ENCODE data around the gene PSME3IP1.
A peak's percentile ranks its signal among the peaks of the same experiment; 100 is the strongest.
"Not testable (repeated sequence)": the region's sequence is repeated elsewhere in the genome, so short reads cannot be mapped to it uniquely, and the experiment has no call there.

The PSME3IP1 gene, protein sequence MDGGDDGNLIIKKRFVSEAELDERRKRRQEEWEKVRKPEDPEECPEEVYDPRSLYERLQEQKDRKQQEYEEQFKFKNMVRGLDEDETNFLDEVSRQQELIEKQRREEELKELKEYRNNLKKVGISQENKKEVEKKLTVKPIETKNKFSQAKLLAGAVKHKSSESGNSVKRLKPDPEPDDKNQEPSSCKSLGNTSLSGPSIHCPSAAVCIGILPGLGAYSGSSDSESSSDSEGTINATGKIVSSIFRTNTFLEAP

DNA sequence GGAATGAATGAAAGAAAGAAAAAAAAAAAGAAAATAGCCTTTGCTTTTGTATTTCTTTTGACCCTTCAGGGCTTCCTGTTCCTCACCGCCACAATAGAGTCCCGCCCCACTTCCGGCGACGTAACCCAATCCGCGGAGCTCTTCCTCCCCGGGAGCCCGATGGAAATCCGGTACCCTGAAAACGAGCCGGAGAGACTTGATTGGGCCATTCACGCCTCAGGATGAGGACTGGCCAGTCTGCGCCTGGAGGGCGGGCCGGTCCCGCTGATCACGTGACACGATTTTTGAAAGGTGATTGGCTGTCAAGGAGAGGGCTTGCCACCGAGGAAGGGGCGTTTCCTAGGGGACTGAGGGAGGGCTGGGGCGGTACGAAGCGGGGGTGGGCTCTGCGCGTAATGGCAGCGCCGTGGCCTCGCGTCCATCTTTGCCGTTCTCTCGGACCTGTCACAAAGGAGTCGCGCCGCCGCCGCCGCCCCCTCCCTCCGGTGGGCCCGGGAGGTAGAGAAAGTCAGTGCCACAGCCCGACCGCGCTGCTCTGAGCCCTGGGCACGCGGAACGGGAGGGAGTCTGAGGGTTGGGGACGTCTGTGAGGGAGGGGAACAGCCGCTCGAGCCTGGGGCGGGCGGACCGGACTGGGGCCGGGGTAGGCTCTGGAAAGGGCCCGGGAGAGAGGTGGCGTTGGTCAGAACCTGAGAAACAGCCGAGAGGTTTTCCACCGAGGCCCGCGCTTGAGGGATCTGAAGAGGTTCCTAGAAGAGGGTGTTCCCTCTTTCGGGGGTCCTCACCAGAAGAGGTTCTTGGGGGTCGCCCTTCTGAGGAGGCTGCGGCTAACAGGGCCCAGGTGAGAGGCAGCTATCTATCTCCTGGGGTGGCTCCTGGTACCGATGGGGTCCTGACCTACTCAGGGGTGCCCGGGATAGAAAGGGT lies at the start of gene PSME3IP1, which contains the start of gene RSPRY1:
Gene PSME3IP1 (minus strand): TSS at position 95 of the 927 bp plus-strand sequence. CDS start 12,185 bp downstream, outside the sequence.
Gene RSPRY1 (plus strand): TSS at position 385 of the 927 bp plus-strand sequence. CDS start 18,330 bp downstream, outside the sequence.
- DNase-seq (ENCODE audit: low read depth): peak; percentile 93

DNA sequence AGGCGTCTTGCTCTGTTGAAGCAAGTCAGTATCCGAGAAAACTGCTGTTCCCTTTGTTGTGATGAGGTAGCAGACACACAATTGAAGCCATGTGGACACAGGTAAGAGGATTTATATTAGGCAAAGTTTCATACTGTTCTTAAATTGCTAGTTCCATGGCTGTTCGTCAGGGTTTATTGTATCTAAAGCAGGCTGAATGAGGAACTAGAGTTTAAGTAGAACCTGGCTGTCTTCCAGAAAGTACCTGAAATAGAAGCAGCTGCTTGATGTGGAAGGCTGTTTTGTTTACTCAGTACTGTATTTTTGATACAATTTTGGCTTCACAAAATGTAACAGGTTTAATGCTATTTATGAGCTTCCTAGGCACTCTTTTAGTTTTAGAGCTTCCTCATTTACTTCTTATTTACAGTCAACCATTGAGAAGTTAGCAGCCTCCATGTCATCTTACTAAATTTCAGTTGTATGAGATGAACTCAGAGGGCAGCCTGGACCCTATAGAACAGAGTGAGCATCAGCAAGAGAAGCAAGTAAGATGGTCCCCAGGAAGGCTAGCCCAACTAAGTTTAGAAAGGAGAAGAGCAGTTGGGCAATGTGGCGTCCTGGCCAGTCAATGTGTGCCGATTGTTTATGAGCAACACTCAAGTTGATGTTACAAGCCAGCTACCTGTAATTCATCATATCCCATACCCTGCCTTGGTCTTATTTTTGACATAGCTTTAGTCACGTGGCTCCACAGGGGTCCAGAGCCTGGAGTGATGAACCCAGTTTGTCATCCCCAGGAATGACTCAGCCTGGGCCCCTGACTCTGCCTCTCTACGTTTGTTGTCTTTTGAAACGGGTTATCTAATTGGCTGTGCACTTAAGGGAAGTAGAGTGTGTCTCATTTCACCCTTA lies 49.5 kb upstream of the PSME3IP1 start:
- no peak for DNase-seq (ENCODE audit: low read depth)

DNA sequence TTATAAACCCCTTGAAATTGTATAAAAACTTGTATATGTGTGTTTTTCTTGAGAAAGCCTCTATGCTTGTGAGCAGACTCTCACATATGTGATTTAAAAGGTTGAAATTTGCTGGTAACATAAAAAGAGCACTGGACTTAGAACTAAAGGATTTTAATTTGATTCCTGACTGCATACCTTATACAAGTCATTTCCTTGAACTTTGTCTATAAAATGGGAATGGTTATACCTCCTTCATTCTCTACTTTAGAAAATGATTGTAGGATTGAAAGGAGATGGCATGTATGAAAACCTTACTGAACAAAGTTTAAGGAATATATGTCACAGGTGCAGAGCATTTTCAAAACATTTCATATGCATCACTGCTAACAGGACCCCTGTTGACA lies 48.9 kb upstream of the PSME3IP1 start:
- DNase-seq (ENCODE audit: low read depth): no peak

DNA sequence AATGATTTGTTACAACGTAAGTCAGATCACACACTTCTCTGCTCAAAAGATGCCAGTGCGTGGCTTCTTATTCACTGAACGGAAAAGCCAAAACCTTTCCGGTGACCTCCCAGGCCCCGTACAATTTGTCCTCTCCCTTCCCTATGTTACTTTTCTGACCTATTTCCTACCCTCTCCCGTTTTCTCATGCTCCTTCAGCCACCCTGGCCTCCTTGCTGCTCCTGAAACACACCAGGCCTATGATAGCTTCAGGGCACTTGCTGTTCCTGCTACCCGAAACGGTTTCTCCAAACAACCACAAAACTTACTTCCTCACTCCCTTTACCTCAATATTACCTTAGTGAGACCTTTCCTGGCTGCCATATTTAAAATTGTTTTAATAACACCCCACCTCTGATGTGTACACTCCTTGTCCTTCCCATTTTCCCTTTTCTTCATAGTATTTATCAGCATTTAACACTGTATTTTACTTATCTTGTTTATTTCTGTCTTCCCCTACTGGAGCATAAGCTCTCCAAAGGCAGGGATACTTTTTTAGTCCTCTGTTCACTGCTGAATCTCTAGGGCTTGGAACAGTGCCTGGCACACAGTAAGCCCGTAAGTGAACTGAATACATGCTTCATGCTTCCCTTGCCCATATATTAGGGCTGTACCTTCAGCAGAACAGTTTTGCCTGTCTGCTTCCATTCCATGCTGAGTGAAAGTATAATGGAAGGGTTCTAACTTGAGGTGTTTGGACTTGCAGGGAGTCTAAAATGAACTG lies 48.3 kb upstream of the PSME3IP1 start:
- DNase-seq (ENCODE audit: low read depth): no peak

DNA sequence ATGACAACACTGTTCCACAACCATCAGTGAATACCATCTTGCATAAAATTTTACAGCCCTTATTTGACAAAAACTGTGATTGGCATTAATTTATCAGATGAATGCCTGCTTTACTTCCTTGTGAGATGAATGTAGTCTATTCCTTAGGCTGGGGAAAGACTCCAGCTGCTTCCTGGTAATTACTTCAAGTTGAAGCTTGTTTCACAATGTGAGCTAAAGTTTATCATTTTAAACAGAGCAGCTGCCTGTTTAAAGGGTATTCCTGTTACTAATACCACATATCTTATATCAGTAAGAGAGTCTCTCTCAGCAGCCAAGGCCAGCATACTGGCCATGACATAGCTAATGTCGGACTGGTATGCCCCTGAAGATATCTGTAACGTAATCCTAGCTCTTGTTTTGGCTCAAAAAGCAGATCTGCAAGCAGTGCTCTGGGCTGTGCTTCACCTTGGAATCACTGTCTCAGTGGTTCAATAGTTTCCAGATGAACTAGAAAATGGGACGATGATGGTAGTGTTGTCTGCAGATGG lies 46.0 kb upstream of the PSME3IP1 start:
- DNase-seq (ENCODE audit: low read depth): no peak

DNA sequence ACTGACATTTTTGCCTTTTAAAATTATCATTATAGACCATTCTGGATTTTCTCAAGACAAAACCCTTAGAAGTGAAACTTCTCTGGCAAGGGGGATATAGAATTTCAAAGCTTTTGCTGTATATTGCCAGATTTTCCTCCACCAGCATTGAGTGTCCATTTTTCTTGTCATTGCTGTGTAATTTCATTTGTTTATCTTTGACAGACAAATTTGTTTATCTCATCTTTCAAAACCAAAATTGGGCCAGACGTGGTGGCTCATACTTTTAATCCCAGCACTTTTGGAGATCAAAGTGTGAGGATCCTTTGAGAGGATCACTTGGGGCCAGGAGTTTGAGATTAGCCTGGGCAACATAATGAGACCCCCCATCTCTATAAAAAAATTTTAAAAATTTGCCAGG lies 43.2 kb upstream of the PSME3IP1 start:
- DNase-seq (ENCODE audit: low read depth): no peak

DNA sequence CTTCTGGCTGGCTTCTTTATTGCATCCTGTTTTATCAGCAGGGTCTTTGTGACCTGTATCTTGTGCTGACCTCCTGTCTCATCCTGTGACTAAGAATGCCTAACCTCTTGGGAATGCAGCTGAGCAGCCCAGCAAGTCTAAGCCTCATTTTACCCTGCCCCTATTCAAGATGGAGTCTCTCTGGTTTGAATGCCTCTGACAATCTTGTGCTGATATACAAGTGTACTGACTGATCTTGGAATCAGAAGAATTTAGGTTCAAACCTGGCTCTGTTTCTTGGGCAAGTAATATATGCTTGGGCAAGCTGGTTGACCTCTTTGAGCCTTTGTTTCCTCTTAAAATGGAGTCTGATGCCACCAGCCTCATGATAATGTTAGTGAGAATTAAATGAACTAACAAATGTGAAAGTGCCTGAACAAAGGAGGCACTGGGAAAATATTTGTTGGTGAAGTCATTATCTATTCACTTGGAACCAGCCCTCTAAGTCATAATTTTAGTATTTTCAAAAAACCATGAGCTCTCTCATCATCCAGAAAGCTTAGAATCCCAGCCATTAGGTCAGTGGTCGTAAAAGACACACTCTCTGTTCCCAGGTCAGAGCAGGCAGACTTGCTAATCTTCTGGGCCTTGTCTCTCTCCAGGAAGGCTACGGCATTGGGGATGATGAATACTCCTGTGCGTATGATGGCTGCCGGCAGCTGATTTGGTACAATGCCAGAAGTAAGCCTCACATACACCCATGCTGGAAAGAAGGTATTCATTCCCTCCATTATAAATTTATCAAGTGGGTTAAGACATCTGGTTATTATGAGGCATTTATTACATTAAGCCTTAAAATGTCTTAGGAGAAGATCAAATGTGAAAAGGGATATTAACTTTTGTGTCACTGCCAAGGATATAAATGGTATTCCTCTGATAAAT lies 41.1 kb upstream of the PSME3IP1 start:
- no peak for DNase-seq (ENCODE audit: low read depth)

DNA sequence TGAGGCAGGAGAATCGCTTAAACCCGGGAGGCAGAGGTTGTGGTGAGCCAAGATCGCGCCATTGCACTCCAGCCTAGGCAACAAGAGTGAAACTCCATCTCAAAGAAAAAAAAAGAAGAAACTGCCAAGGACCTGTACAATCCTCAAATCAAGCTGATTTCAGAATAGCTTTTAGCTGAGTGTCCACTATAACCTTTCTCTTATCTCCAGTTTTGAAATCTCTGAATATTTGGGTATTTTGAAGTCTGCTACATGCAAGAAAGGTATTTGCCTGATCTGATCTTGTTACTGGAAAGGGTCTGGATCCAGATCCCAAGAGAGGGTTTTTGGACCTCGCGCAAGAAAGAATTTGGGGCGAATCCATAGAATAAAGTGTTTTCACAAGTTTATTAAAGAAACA lies 40.1 kb upstream of the PSME3IP1 start:
- DNase-seq (ENCODE audit: low read depth): no peak

DNA sequence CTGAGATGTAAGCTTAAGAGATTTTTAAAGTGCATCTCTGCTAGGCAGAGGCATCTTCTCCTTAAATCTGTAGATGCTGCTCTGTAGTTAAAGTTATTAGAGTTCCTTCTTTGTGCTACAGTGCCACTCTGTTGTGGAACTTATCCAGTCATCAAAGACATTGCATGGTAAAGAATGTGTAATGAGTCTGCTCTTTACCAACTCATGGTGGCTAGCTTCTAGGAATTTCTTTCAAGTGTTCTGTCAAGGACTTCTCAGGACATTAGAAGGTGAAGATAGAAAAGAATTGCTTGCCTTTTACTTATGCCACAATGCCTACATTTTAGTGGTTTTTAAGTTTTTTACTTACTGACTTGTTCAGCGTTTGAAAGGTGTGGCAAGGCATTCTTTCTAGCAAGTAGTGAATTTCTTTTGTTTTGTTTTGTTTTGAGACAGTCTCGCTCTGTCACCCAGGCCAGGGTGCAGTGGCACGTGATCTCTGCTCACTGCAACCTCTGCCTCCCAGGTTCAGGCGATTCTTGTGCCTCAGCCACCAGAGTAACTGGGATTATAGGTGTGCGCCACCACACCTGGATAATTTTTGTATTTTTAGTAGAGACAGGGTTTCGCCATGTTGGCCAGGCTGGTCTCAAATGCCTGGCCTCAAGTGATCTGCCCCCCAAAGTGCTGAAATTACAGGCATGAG lies 39.0 kb upstream of the PSME3IP1 start:
- no peak for DNase-seq (ENCODE audit: low read depth)

DNA sequence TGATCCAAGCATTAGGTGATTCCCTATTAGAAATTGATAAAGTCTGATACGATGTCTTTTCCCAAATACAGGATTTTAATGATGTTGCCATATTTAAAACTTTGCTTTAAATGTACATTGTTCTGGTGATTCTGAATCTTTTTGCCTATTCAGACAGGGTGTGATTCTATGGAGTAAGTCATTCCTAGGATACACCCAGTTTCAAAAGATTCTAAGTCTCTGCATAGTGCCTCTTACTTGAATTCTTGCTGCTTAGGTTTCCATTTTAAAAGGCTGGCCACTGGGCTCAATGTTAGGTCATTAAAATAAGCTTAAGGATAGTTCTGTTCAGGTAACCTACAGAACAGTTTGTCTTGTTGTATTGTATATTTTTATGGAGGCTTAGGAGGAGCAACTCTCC lies 37.2 kb upstream of the PSME3IP1 start:
- no peak for DNase-seq (ENCODE audit: low read depth)

DNA sequence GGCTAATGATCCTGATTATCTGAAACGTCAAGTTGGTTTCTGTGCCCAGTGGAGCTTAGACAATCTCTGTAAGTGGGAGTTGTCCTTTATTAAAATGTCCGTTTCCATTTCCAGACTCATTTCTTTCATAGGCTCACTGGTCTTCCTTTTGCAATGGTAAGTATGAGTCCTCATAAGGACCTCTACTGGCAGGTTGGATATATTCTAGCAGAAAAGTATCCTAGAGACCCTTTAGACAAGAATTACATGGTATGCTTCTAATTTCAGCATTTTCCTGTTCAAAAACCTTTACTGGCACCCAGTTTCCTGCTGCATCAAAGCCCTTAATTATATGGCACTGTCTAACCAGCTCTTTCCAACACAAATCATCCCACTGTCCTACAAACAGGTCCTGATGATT lies 31.1 kb upstream of the PSME3IP1 start:
- no peak for DNase-seq (ENCODE audit: low read depth)

DNA sequence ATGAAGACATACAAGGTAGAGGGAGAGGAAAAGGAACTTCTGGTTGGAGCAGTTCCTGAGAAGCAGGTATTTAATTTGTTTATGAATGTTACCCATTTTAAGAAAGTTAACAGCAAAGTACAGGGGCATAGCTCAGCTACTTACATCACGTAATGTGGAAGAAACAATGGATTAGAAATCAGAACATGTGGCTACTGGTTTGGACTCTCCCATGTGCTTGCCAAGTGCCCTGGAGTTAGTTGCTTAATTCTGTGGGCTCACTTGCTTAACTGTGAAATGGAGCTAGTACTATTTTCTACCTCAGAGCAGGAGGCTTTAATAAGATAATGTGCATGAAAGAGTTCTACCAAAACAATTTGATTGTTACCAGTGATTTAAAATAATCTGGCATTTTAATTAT lies 27.6 kb upstream of the PSME3IP1 start:
- DNase-seq (ENCODE audit: low read depth): no peak

DNA sequence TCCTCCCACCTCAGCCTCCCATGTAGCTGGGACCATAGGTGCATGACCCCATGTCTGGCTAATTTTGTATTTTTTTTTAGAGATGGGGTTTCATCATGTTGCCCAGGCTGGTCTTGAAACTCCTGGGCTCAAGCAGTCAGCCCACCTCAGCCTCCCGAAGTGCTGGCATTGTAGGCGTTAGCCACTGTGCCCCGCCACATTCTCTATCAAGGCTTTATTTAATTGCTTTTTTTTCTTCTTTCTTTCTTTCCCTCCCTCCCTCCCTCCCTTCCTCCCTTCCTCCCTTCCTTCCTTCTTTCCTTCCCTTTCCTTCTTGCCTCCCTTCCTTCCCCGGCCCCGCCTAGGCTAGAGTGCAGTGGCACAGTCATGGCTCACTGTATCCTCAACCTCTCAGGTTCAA lies 23.9 kb upstream of the PSME3IP1 start:
- no peak for DNase-seq (ENCODE audit: low read depth)

DNA sequence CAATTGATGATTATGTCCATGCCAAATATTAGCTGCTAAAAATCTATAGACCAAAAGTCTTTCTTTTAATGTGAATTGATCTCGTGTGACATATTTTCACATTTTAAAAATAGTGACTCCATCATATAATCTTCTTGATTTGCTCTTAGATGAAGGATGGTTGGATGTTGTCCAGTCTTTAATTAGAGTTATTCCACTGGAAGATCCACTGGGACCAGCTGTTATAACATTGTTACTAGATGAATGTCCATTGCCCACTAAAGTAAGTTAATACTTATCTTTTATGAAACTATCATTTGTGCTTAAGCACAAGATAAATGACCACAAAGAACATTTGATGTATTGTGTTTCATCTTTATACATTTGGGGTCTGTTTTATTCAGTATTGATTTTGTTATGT lies 23.1 kb upstream of the PSME3IP1 start:
- no peak for DNase-seq (ENCODE audit: low read depth)

DNA sequence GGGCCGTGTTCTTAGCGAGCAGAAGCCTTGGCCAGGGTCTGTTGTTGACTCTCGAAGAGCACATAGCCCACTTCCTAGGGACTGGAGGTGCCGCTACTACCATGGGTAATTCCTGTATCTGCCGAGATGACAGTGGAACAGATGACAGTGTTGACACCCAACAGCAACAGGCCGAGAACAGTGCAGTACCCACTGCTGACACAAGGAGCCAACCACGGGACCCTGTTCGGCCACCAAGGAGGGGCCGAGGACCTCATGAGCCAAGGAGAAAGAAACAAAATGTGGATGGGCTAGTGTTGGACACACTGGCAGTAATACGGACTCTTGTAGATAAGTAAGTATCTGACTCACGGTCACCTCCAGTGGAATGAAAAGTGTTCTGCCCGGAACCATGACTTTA lies 18.8 kb upstream of the PSME3IP1 start:
- DNase-seq (ENCODE audit: low read depth): no peak

DNA sequence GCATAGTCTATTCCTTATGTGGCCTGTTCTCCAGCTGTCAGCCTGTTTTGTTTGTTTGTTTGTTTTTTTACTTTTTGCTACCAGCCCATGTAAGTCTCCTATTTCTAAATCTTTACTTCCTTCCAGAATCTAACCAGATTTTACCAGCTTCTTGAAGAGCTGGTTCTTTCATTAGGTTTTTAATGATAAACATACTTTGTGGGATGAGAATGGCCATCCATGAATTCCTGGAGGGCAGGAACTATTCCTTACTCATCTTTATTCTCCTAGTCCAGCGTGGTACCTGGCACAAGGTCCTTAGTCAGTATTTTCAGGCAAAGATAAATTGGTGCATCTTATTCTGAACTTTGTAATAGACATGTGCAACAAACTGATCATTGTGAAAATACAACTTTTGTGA lies 17.6 kb upstream of the PSME3IP1 start:
- no peak for DNase-seq (ENCODE audit: low read depth)

DNA sequence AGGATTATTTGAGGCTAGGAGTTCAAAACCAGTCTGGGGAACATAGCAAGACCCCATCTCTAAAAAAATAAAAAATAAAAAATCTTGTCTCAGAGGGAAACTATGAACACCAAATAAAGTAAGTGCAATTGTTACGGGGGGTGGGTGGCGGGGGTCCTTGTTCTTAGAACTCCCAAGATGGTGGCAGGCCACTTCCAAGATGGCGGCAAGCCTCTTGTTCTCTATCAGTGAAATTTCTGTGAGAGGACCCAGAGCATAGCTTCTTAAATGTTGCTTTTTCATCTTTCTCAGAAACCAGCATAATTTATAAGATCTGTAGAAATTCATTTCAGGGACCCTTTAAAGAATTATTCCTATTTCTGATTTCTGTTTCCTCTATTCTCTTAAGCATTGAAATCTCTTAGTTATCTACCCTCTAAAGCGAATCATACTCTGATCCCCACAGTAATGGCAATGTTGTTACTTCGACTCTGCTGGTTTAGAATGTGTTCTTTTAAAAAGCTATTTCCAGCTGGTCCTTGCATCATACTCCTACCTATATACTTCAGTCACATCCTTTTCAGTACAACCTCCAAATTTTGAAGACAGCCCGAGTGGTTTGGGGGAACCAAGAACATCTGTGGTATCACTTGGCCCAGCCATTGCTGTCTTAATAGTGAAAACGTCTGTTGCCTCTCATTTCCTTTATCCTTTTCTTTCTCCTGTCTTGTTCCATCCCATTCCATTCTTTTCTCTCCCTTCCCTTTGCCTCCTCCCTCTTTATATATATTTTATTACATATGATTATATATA lies 16.5 kb upstream of the PSME3IP1 start:
- no peak for DNase-seq (ENCODE audit: low read depth)

DNA sequence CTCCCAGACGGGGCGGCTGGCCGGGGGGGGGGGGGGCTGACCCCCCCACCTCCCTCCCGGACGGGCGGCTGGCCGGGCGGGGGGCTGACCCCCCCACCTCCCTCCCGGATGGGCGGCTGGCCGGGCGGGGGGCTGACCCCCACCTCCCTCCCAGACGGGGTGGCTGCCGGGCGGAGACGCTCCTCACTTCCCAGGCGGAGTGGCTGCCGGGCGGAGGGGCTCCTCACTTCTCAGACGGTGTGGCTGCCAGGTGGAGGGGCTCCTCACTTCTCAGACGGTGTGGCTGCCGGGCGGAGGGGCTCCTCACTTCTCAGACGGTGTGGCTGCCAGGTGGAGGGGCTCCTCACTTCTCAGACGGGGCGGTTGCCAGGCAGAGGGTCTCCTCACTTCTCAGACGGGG lies 15.1 kb upstream of the PSME3IP1 start:
- not testable (repeated sequence) for DNase-seq (ENCODE audit: low read depth)

DNA sequence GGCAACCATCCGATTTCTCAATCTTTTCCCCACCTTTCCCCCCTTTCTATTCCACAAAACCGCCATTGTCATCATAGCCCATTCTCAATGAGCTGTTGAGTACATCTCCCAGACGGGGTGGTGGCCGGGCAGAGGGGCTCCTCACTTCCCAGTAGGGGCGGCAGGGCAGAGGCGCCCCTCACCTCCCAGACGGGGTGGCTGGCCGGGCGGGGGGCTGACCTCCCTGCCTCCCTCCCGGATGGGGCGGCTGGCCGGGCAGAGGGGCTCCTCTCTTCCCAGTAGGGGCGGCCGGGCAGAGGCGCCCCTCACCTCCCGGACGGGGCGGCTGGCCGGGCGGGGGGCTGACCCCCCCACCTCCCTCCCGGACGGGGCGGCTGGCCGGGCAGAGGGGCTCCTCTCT lies 14.5 kb upstream of the PSME3IP1 start:
- not testable (repeated sequence) for DNase-seq (ENCODE audit: low read depth)
